ENCODE measurements around the gene TCF7.

Gene TCF7

GRCh38 chr5:134107779-134108178, 6.7 kb upstream of the TCF7 start:
- POLR2A ChIA-PET: no interaction called here
- no peak for DNase-seq (ENCODE audit: extremely low spot score)
- CTCF ChIA-PET: no interaction called here
- no peak for TF ChIP-seq CTCF (IDR thresholded peaks at IDR 0.05; ENCODE audit: control extremely low read depth, extremely low read depth, low read depth, missing control alignments)

- no peak for TF ChIP-seq CTCF (IDR thresholded peaks at IDR 0.05; ENCODE audit: control extremely low read depth, extremely low read depth, low read depth, missing control alignments)
- DNase-seq (ENCODE audit: extremely low spot score): peak; percentile 35
- POLR2A ChIA-PET: no interaction called here
- CTCF ChIA-PET: interaction anchor here (2.3 to 4.1 kb wide), 2 partner anchors 14 to 42 kb away, joined by 8 to 17 read pairs; no protein-coding TSS in a partner anchor
These were observed 4.1 kb upstream of the TCF7 start for GRCh38 chr5:134110382-134110781.

GRCh38 chr5:134111741-134112647, 2.5 kb upstream of the TCF7 start:
- DNase-seq (ENCODE audit: extremely low spot score): peak; percentile 52

GRCh38 chr5:134112726-134113362, 1.6 kb upstream of the TCF7 start:
- ChIA-PET CTCF (interaction anchor here (1.0 to 4.1 kb wide), 3 partner anchors 12 to 41 kb away, joined by 4 to 17 read pairs (median 5); no protein-coding TSS in a partner anchor), POLR2A (interaction anchor here (1.3 kb wide), 1 partner anchor 12 kb away, joined by 9 read pairs; no protein-coding TSS in a partner anchor)
- no peak for TF ChIP-seq CTCF (IDR thresholded peaks at IDR 0.05; ENCODE audit: control extremely low read depth, extremely low read depth, low read depth, missing control alignments)
- no peak for DNase-seq (ENCODE audit: extremely low spot score)

More at GRCh38 chr5:134111741-134112647, 2.5 kb upstream of the TCF7 start:
- ChIA-PET POLR2A (interaction anchor here (0.6 to 1.3 kb wide), 3 partner anchors 12 to 1097 kb away, joined by 3 to 9 read pairs (median 5); no protein-coding TSS in a partner anchor), CTCF (interaction anchor here (0.6 to 4.1 kb wide), 7 partner anchors 10 to 61 kb away, joined by 3 to 17 read pairs (median 3); no protein-coding TSS in a partner anchor)
- TF ChIP-seq CTCF (IDR thresholded peaks at IDR 0.05; ENCODE audit: control extremely low read depth, extremely low read depth, low read depth, missing control alignments): no peak

GRCh38 chr5:134113363-134113889, 1.1 kb upstream of the TCF7 start:
- CTCF ChIA-PET: interaction anchor here (1.4 kb wide), 1 partner anchor 42 kb away, joined by 5 read pairs; no protein-coding TSS in a partner anchor
- POLR2A ChIA-PET: interaction anchor here (1.0 to 1.6 kb wide), 2 partner anchors 9 to 74 kb away, joined by 3 to 4 read pairs; no protein-coding TSS in a partner anchor
- DNase-seq (ENCODE audit: extremely low spot score): no peak
- TF ChIP-seq CTCF (IDR thresholded peaks at IDR 0.05; ENCODE audit: control extremely low read depth, extremely low read depth, low read depth, missing control alignments): no peak
